GM23338 (cell line): ENCODE data around the gene B4GALNT4.

ENCODE experiments used
- CREB1 ChIP-seq: fragments of 250-450 bp; sonication (Bioruptor Pico); IDR thresholded peaks from 2 replicates; pipeline ENCODE4 v1.5.0; 2020; ENCODE audit warnings: low read depth, mild to moderate bottlenecking, moderate library complexity
- EZH2 ChIP-seq: fragments of 200-600 bp; sonication (generic); IDR thresholded peaks from one replicate; pipeline ENCODE4 v1.8.0; 2017; ENCODE audit warnings: antibody characterized with exemption, mild to moderate bottlenecking, low read depth; ENCODE audit not compliant: unreplicated experiment
- EZH2phosphoT487 ChIP-seq: fragments of 200-600 bp; sonication (generic); IDR thresholded peaks from one replicate; pipeline ENCODE4 v1.8.1; 2018; ENCODE audit warnings: antibody characterized with exemption; ENCODE audit not compliant: unreplicated experiment
- JUNB ChIP-seq: IDR thresholded peaks from one replicate; pipeline ENCODE4 v1.6.1; 2016; ENCODE audit warnings: antibody characterized with exemption; ENCODE audit not compliant: unreplicated experiment
- NANOG ChIP-seq: IDR thresholded peaks from 2 replicates; pipeline ENCODE4 v1.6.1; 2016; ENCODE audit warnings: antibody characterized with exemption, borderline replicate concordance
- POLR2AphosphoS5 ChIP-seq: IDR thresholded peaks from 2 replicates; pipeline ENCODE4 v1.6.1; 2016; ENCODE audit warnings: antibody characterized with exemption, low read depth
- STAT1 ChIP-seq: IDR thresholded peaks from one replicate; pipeline ENCODE4 v1.6.1; 2016; ENCODE audit warnings: antibody characterized with exemption; ENCODE audit not compliant: unreplicated experiment
- ZNF114 ChIP-seq: fragments of 250-450 bp; sonication (Bioruptor Pico); IDR thresholded peaks from 2 replicates; pipeline ENCODE4 v1.5.0; 2020; ENCODE audit warnings: mild to moderate bottlenecking, moderate library complexity
- ZNF331 ChIP-seq: fragments of 250-450 bp; sonication (Bioruptor Pico); IDR thresholded peaks from 2 replicates; pipeline ENCODE4 v1.5.0; 2020; ENCODE audit warnings: low read depth, mild to moderate bottlenecking, moderate library complexity
- TF ChIP-seq, protein P1 (sequence below): IDR thresholded peaks from one replicate; pipeline ENCODE4 v1.6.1; 2018; ENCODE audit warnings: antibody characterized with exemption; ENCODE audit not compliant: unreplicated experiment
- TF ChIP-seq, protein P2 (sequence below), 2 experiments: fragments of 200-600 bp in 1 of 2; sonication (generic) in 1 of 2; conservative IDR thresholded peaks; 2 replicates each; pipeline versions ENCODE4 v1.5.1 to v1.6.1; 2016 to 2017; ENCODE audit warnings: antibody characterized with exemption in 2 of 2, low read depth in 2 of 2, mild to moderate bottlenecking in 2 of 2, moderate library complexity in 1 of 2
- TF ChIP-seq, protein P3 (sequence below): IDR thresholded peaks from 2 replicates; pipeline ENCODE4 v1.6.1; 2016; ENCODE audit warnings: antibody characterized with exemption

DNA sequence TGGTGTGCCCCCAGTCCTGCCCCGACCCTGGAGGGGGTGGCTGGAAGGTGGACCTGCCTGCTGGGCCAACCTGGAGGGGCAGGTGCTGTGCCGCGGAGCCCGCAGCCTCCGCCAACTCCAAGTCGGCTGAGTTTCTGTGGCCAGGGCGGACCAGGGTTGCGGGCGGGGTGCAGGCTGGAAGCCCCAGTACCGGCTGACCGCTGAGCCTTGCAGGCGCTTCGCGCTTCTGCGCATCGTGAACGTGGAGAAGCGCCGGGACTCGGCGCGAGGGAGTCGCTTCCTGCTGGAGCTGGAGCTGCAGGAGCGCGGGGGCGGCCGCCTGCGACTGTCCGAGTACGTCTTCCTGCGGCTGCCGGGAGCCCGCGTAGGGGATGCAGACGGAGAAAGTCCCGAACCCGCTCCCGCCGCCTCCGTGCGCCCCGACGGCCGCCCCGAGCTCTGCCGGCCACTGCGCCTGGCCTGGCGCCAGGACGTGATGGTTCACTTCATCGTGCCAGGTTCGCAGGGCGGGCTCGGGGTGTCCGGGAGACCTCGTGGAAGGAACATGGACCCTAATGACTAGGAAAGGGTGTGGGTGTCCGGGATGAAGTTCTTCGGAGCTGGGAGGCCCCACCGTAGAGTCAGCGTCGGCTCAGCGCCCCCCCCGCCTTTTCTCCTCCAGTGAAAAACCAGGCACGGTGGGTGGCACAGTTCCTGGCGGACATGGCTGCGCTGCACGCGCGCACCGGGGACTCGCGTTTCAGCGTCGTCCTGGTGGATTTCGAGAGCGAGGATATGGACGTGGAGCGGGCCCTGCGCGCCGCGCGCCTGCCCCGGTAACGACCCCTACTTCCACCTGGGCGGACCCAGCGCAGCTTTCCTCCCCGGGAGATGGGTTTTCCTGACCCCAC is 10.2 kb downstream of the B4GALNT4 start:
- TF ChIP-seq, protein P1, sequence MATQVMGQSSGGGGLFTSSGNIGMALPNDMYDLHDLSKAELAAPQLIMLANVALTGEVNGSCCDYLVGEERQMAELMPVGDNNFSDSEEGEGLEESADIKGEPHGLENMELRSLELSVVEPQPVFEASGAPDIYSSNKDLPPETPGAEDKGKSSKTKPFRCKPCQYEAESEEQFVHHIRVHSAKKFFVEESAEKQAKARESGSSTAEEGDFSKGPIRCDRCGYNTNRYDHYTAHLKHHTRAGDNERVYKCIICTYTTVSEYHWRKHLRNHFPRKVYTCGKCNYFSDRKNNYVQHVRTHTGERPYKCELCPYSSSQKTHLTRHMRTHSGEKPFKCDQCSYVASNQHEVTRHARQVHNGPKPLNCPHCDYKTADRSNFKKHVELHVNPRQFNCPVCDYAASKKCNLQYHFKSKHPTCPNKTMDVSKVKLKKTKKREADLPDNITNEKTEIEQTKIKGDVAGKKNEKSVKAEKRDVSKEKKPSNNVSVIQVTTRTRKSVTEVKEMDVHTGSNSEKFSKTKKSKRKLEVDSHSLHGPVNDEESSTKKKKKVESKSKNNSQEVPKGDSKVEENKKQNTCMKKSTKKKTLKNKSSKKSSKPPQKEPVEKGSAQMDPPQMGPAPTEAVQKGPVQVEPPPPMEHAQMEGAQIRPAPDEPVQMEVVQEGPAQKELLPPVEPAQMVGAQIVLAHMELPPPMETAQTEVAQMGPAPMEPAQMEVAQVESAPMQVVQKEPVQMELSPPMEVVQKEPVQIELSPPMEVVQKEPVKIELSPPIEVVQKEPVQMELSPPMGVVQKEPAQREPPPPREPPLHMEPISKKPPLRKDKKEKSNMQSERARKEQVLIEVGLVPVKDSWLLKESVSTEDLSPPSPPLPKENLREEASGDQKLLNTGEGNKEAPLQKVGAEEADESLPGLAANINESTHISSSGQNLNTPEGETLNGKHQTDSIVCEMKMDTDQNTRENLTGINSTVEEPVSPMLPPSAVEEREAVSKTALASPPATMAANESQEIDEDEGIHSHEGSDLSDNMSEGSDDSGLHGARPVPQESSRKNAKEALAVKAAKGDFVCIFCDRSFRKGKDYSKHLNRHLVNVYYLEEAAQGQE = no peak
- no peak for TF ChIP-seq POLR2AphosphoS5
- TF ChIP-seq, protein P2, sequence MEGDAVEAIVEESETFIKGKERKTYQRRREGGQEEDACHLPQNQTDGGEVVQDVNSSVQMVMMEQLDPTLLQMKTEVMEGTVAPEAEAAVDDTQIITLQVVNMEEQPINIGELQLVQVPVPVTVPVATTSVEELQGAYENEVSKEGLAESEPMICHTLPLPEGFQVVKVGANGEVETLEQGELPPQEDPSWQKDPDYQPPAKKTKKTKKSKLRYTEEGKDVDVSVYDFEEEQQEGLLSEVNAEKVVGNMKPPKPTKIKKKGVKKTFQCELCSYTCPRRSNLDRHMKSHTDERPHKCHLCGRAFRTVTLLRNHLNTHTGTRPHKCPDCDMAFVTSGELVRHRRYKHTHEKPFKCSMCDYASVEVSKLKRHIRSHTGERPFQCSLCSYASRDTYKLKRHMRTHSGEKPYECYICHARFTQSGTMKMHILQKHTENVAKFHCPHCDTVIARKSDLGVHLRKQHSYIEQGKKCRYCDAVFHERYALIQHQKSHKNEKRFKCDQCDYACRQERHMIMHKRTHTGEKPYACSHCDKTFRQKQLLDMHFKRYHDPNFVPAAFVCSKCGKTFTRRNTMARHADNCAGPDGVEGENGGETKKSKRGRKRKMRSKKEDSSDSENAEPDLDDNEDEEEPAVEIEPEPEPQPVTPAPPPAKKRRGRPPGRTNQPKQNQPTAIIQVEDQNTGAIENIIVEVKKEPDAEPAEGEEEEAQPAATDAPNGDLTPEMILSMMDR (conservative IDR thresholded peaks at IDR 0.05; ENCODE audit: low read depth in 2 of 2) = no peak
- TF ChIP-seq EZH2 = no peak
- TF ChIP-seq CREB1 (CRISPR knock-in tag) = no peak
- no peak for TF ChIP-seq EZH2phosphoT487
- TF ChIP-seq NANOG = no peak
- TF ChIP-seq, protein P3, sequence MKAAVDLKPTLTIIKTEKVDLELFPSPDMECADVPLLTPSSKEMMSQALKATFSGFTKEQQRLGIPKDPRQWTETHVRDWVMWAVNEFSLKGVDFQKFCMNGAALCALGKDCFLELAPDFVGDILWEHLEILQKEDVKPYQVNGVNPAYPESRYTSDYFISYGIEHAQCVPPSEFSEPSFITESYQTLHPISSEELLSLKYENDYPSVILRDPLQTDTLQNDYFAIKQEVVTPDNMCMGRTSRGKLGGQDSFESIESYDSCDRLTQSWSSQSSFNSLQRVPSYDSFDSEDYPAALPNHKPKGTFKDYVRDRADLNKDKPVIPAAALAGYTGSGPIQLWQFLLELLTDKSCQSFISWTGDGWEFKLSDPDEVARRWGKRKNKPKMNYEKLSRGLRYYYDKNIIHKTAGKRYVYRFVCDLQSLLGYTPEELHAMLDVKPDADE = no peak
- TF ChIP-seq ZNF331 (CRISPR knock-in tag) = no peak
- TF ChIP-seq JUNB = no peak
- no peak for TF ChIP-seq STAT1
- TF ChIP-seq ZNF114 (CRISPR knock-in tag) = no peak
